ENCODE results near the gene ATP1B3. TPM values are rescaled to one million over a fixed set of nuclear protein-coding genes. Genes with fewer than 3 reads are reported as not detected.

ATP1B3 gene
- total and polyA plus RNA-seq, 9 of the 15 experiments (the other 6 are each of a cell fraction or from before 2014, with no cell fraction given): 48.3 to 202 (median 123) TPM

Small RNA genes within 50 kb of the gene (small RNA-seq; reads per million reads assigned to genes)
- gene HMGN2P25 (not detected), gene RNU6-509P (not detected)

Other genes with a start within 250 kb of the ATP1B3 start
- 34.7 and 38.8 TPM in 2 replicates for gene RNF7, start 138.3 kb upstream of the ATP1B3 start, total RNA-seq (2014; rRNA removed)
- 80.0 and 80.5 TPM in 2 replicates for gene RNF7, start 138.3 kb upstream of the ATP1B3 start, total RNA-seq (2014; rRNA removed; fragmentation: Illumina TruSeq; extraction: Trizol)
- gene RNF7, start 138.3 kb upstream of the ATP1B3 start, total RNA-seq (2015; rRNA removed; fragmentation: Illumina TruSeq; extraction: Trizol): 69.1 and 77.9 TPM in 2 replicates
- 94.5 and 96.7 TPM in 2 replicates for gene RNF7, start 138.3 kb upstream of the ATP1B3 start, total RNA-seq (2021)
- 74.7 and 111 TPM in 2 replicates for gene RNF7, start 138.3 kb upstream of the ATP1B3 start, polyA plus RNA-seq (2011; rRNA removed)
- 65.0 and 68.9 TPM in 2 replicates for gene RNF7, start 138.3 kb upstream of the ATP1B3 start, polyA plus RNA-seq (2014; fragmentation: Illumina TruSeq; extraction: Trizol)
- 100 to 1,000 TPM; 112 to 133 TPM for gene RNF7, start 138.3 kb upstream of the ATP1B3 start, polyA plus RNA-seq (2014; fragmentation: Nextera tagmentation; extraction: Ambion mirVana)
- 74.5 and 81.9 TPM in 2 replicates for gene RNF7, start 138.3 kb upstream of the ATP1B3 start, polyA plus RNA-seq (2014; rRNA removed)
- gene GRK7, start 113.2 kb upstream of the ATP1B3 start, total RNA-seq (2014; rRNA removed): not detected in 2 replicates
- gene GRK7, start 113.2 kb upstream of the ATP1B3 start, total RNA-seq (2014; rRNA removed; fragmentation: Illumina TruSeq; extraction: Trizol): 0.04 TPM in 1 of 2 replicates, not detected in the other
- gene GRK7, start 113.2 kb upstream of the ATP1B3 start, total RNA-seq (2015; rRNA removed; fragmentation: Illumina TruSeq; extraction: Trizol): 0.08 TPM in 1 of 2 replicates, not detected in the other
- 0.04 TPM in 1 of 2 replicates, not detected in the other for gene GRK7, start 113.2 kb upstream of the ATP1B3 start, total RNA-seq (2021)
- gene GRK7, start 113.2 kb upstream of the ATP1B3 start, polyA plus RNA-seq (2011; rRNA removed): not detected in 2 replicates
- gene GRK7, start 113.2 kb upstream of the ATP1B3 start, polyA plus RNA-seq (2014; fragmentation: Illumina TruSeq; extraction: Trizol): 0.07 TPM in 1 of 2 replicates, not detected in the other
- gene GRK7, start 113.2 kb upstream of the ATP1B3 start, polyA plus RNA-seq (2014; fragmentation: Nextera tagmentation; extraction: Ambion mirVana): under 1 TPM; 0.01 TPM
- 0.04 and 0.08 TPM in 2 replicates for gene GRK7, start 113.2 kb upstream of the ATP1B3 start, polyA plus RNA-seq (2014; rRNA removed)